ENCODE data around the gene ZC3H4. TPM values are rescaled to one million over a fixed set of nuclear protein-coding genes. Genes with fewer than 3 reads are reported as not detected.
A peak's percentile ranks its signal among the peaks of the same experiment; 100 is the strongest.

Gene ZC3H4
- total RNA-seq, 1 experiment from 2014 or later, result 41.8 TPM

- H3K4me1 Mint-ChIP-seq (ENCODE audit: insufficient read depth, unreplicated experiment), result peaks cover 6% of the 10 kb centered on the region
- no peak for TF ChIP-seq CTCF (IDR thresholded peaks at IDR 0.05; ENCODE audit: unreplicated experiment)
- H3K4me3 Mint-ChIP-seq (ENCODE audit: unreplicated experiment), result peak overlapping the region; percentile 86
- H3K27me3 Mint-ChIP-seq (ENCODE audit: insufficient read depth, unreplicated experiment), result no peaks in the 10 kb centered on the region
- ChIA-PET CTCF (interaction anchor here (0.6 to 1.0 kb wide), 5 partner anchors 12 to 431 kb away, joined by 3 to 5 read pairs (median 4); no protein-coding TSS in a partner anchor), POLR2A (interaction anchor here (0.5 to 2.4 kb wide), 7 partner anchors 13 to 1445 kb away, joined by 3 to 7 read pairs (median 4); partner anchors contain the start of gene ZC3H4)
- peak; percentile 79 for DNase-seq (ENCODE audit: unreplicated experiment)
- H3K27ac Mint-ChIP-seq (ENCODE audit: low read depth, unreplicated experiment), result no peak overlapping the region
- intact Hi-C loops (cut with micrococcal nuclease), result no loop called here
- H3K9me3 Mint-ChIP-seq (ENCODE audit: unreplicated experiment), result no peaks in the 10 kb centered on the region
- H3K36me3 Mint-ChIP-seq (ENCODE audit: insufficient read depth, unreplicated experiment), result no peaks in the 10 kb centered on the region
- BruUV-seq (replicated peaks), result no TSS peak
Observed at GRCh38 chr19:47047763-47048405, 65.7 kb downstream of the ZC3H4 start.

- Mint-ChIP-seq H3K36me3 (ENCODE audit: insufficient read depth, unreplicated experiment) (no peaks in the 10 kb centered on the region), H3K9me3 (ENCODE audit: unreplicated experiment) (no peaks in the 10 kb centered on the region), H3K27ac (ENCODE audit: low read depth, unreplicated experiment) (no peak overlapping the region), H3K27me3 (ENCODE audit: insufficient read depth, unreplicated experiment) (no peaks in the 10 kb centered on the region), H3K4me1 (ENCODE audit: insufficient read depth, unreplicated experiment) (peaks cover 6% of the 10 kb centered on the region), H3K4me3 (ENCODE audit: unreplicated experiment) (peak overlapping the region; percentile 86)
- BruUV-seq (replicated peaks), result no TSS peak
- intact Hi-C loops (cut with micrococcal nuclease), result no loop called here
- ChIA-PET CTCF (interaction anchor here (0.6 to 1.0 kb wide), 5 partner anchors 12 to 430 kb away, joined by 3 to 5 read pairs (median 4); no protein-coding TSS in a partner anchor), POLR2A (interaction anchor here (0.5 to 2.4 kb wide), 7 partner anchors 12 to 1446 kb away, joined by 3 to 7 read pairs (median 4); partner anchors contain the start of gene ZC3H4)
- TF ChIP-seq CTCF (IDR thresholded peaks at IDR 0.05; ENCODE audit: unreplicated experiment), result no peak
- no peak for DNase-seq (ENCODE audit: unreplicated experiment)
Observed at GRCh38 chr19:47047272-47047762, 66.3 kb downstream of the ZC3H4 start.

- DNase-seq (ENCODE audit: unreplicated experiment), result no peak
- no peaks in the 10 kb centered on the region for H3K36me3 Mint-ChIP-seq (ENCODE audit: insufficient read depth, unreplicated experiment)
- no TSS peak for BruUV-seq (replicated peaks)
- H3K27ac Mint-ChIP-seq (ENCODE audit: low read depth, unreplicated experiment), result no peak overlapping the region
- H3K4me3 Mint-ChIP-seq (ENCODE audit: unreplicated experiment), result no peak overlapping the region
- POLR2A ChIA-PET, result interaction anchor here (1.6 kb wide), 1 partner anchor 10 kb away, joined by 4 read pairs; no protein-coding TSS in a partner anchor
- no peaks in the 10 kb centered on the region for H3K27me3 Mint-ChIP-seq (ENCODE audit: insufficient read depth, unreplicated experiment)
- intact Hi-C loops (cut with micrococcal nuclease), result no loop called here
- no peaks in the 10 kb centered on the region for H3K9me3 Mint-ChIP-seq (ENCODE audit: unreplicated experiment)
- TF ChIP-seq CTCF (IDR thresholded peaks at IDR 0.05; ENCODE audit: unreplicated experiment), result no peak
- CTCF ChIA-PET, result interaction anchor here (0.6 to 1.0 kb wide), 3 partner anchors 10 to 220 kb away, joined by 3 to 6 read pairs (median 3); no protein-coding TSS in a partner anchor
- peaks cover 6% of the 10 kb centered on the region for H3K4me1 Mint-ChIP-seq (ENCODE audit: insufficient read depth, unreplicated experiment)
Observed at GRCh38 chr19:47045867-47046470, 67.6 kb downstream of the ZC3H4 start.

Measured in MCF 10A (cell line).